Brain microvascular endothelial cell (primary cell): Measurements from ENCODE around the gene RNASE4.
"Not testable (repeated sequence)": the region's sequence is repeated elsewhere in the genome, so short reads cannot be mapped to it uniquely, and the experiment has no call there.

Source experiments
- DNase-seq: peaks from one replicate; pipeline ENCODE4 v3.0.0-alpha.2; 2020
- H3K27ac ChIP-seq: fragments of 250-450 bp; sonication (Bioruptor Pico); 2 replicates; pipeline ENCODE4 v1.5.1; 2020; ENCODE audit warnings: mild to moderate bottlenecking, moderate library complexity
- H3K27me3 ChIP-seq: fragments of 250-450 bp; sonication (Bioruptor Pico); replicated peaks from 2 replicates; pipeline ENCODE4 v1.5.1; 2020; ENCODE audit warnings: mild to moderate bottlenecking
- H3K36me3 ChIP-seq: fragments of 250-450 bp; sonication (Bioruptor Pico); replicated peaks from 2 replicates; pipeline ENCODE4 v1.5.1; 2020; ENCODE audit warnings: mild to moderate bottlenecking
- H3K4me3 ChIP-seq: 2 replicates; pipeline ENCODE4 v1.5.1; 2011; ENCODE audit warnings: low read depth, mild to moderate bottlenecking, control low read depth, low read length, moderate library complexity
- in situ Hi-C: cut with HindIII; loops from 2 replicates; pipeline ENCODE4 v1.10.0; 2017; ENCODE audit warnings: low sequenced_read_pairs, low pct_ligation_motif_present
- TF ChIP-seq, protein P1 (sequence below): IDR thresholded peaks from 2 replicates; pipeline ENCODE4 v1.5.1; 2011; ENCODE audit warnings: low read depth, mild to moderate bottlenecking, moderate library complexity, low read length, control low read depth, inconsistent platforms; ENCODE audit errors: missing control alignments

The RNASE4 gene

DNA sequence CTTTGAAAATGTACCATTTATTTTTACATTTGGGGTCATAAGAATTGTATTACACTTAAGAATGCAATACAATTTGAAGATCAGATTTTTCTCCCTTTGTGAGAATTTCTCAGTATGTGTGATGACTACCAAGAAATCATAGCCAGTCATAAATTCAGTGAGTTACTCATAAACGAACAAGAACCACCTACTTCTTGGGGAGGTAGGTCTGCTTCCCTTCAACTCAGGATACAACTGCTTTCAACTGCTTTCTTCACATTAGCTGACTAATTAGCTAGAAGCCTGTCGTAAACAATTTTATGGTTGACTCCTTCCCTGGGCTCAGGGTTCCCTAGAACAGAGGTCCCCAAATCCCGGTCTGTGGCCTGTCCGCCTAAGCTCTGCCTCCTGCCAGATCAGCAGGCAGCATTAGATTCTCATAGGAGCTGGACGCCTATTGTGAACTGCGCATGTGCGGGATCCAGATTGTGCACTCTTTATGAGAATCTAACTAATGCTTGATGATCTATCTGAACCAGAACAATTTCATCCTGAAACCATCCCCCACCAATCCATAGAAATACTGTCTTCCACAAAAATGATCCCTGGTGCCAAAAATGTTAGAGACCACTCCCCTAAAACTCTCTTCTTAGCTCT is 7.9 kb downstream of the RNASE4 start:
- H3K27ac ChIP-seq: no peak overlapping the region
- in situ Hi-C loops: no loop called here
- no peaks in the 10 kb centered on the region for H3K27me3 ChIP-seq
- no peaks in the 10 kb centered on the region for H3K36me3 ChIP-seq
- TF ChIP-seq, protein P1, sequence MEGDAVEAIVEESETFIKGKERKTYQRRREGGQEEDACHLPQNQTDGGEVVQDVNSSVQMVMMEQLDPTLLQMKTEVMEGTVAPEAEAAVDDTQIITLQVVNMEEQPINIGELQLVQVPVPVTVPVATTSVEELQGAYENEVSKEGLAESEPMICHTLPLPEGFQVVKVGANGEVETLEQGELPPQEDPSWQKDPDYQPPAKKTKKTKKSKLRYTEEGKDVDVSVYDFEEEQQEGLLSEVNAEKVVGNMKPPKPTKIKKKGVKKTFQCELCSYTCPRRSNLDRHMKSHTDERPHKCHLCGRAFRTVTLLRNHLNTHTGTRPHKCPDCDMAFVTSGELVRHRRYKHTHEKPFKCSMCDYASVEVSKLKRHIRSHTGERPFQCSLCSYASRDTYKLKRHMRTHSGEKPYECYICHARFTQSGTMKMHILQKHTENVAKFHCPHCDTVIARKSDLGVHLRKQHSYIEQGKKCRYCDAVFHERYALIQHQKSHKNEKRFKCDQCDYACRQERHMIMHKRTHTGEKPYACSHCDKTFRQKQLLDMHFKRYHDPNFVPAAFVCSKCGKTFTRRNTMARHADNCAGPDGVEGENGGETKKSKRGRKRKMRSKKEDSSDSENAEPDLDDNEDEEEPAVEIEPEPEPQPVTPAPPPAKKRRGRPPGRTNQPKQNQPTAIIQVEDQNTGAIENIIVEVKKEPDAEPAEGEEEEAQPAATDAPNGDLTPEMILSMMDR: no peak
- DNase-seq: no peak
- H3K4me3 ChIP-seq: no peak overlapping the region

DNA sequence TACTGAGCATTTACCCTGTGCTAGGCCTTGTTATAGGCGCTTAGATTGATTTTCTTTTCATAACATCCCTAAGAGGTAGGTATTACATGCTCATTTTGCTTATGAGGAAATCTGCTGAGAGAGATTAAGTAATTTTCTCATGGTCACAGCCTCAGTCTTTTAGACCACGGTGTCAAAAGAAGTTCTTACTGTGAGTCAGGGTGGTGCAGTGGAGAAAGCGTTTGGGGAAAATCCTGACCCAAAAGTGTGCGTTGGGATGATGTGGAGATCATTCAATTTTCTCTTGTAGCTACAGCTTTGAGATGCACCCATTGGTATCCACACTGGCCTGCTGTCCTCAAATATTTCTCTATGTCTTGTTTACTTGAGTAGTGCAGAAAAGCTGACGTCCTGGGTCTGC is 12.4 kb downstream of the RNASE4 start:
- in situ Hi-C loops: no loop called here
- no peak for DNase-seq
- Histone ChIP-seq H3K27ac (no peak overlapping the region), H3K27me3 (no peaks in the 10 kb centered on the region), H3K36me3 (no peaks in the 10 kb centered on the region), H3K4me3 (no peak overlapping the region)
- TF ChIP-seq, protein P1: no peak

DNA sequence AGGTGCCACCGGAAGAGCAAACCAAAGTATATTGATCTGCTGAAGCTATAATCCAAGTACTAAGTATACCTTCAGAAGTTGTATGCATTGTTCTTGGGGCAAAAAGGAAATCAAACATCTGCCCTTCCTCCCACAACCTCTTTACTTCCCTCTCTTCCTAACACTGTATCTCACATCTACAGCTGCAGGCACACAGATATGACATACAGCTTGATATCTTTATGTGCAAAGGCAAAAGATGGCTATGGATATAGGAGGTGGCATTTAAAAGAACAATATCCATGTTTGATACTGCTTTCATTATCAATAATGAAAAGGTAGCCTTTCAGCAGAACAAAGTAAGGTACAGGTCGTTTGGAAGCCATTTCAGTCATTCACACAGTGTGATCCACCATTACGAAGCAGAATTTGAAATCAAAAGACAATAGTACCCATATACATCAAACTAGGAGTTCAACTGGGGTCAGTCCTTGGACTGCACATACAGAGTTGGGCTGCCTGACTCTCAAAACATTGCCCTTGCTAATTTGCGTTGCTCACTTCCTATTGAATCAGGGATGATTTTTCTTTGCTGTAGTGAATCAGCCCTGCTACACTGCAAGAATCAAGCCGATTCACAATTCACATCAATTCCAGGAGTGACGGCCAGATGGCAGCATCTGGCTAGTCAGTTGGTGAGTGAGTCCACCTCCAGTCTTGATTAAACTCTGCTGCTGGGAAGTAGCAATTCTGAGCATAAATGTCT is 13.1 kb downstream of the RNASE4 start:
- in situ Hi-C loops: no loop called here
- Histone ChIP-seq H3K27me3 (no peaks in the 10 kb centered on the region), H3K4me3 (no peak overlapping the region), H3K27ac (no peak overlapping the region), H3K36me3 (no peaks in the 10 kb centered on the region)
- TF ChIP-seq, protein P1: peak; percentile 84
- DNase-seq: peak; percentile 78

DNA sequence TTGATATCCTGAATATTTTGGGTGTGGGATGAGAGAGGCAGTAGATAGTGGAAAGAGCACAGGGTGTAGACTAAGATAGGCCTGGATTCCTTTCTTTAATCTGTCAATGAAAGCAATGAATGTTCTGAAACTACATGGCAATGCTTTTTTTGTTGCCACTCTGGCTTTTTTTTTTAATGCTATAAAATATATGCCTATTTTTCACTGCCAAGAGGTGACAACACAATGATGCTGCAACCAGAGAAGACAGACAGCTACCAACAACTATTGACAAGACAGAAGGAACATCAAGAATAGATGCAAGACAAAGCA is 13.6 kb downstream of the RNASE4 start:
- Histone ChIP-seq H3K4me3 (no peak overlapping the region), H3K36me3 (no peaks in the 10 kb centered on the region), H3K27me3 (no peaks in the 10 kb centered on the region), H3K27ac (no peak overlapping the region)
- no peak for DNase-seq
- in situ Hi-C loops: no loop called here
- TF ChIP-seq, protein P1: no peak

DNA sequence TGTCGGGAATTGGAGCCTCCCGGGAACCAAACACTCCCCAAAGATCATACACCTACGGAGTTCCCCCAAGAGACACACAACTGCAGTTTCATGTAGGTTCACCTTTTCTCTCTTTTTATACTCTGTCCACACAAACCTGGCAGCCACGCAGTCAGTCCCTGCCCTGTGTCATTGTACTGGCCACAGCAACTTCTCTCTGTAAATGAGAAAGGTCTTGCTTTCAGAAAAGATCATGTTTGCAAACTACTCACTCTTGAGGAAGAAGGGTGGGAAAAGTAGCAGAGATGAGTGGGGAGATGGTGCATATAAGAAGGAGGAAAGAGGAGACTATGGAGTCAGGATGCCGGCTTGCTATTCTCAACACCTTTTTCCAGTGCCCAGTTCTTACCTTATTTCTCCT is 14.6 kb downstream of the RNASE4 start:
- no peak for DNase-seq
- H3K4me3 ChIP-seq: no peak overlapping the region
- TF ChIP-seq, protein P1: no peak
- in situ Hi-C loops: no loop called here
- H3K27ac ChIP-seq: no peak overlapping the region
- no peaks in the 10 kb centered on the region for H3K27me3 ChIP-seq
- H3K36me3 ChIP-seq: no peaks in the 10 kb centered on the region

DNA sequence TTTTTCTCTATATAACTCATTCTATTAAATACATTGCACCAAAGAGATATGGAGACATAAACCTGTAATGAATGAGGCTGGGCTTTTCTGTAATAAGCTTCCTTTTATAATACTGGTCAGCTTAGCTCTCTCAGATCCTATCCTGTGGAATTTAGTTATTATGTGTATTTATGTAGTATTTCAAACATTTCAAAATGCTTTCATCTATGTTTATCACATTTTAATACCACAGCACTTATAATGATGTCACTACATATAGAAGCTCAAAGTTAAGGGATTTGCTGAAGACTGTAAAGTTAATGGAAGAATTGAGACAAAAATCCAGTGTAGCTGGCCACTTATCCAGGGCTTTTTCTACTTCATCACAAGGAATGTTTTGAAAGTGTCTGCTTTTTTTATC is 15.6 kb downstream of the RNASE4 start:
- no peak overlapping the region for H3K4me3 ChIP-seq
- in situ Hi-C loops: no loop called here
- H3K27ac ChIP-seq: no peak overlapping the region
- H3K27me3 ChIP-seq: no peaks in the 10 kb centered on the region
- TF ChIP-seq, protein P1: no peak
- DNase-seq: no peak
- no peaks in the 10 kb centered on the region for H3K36me3 ChIP-seq

DNA sequence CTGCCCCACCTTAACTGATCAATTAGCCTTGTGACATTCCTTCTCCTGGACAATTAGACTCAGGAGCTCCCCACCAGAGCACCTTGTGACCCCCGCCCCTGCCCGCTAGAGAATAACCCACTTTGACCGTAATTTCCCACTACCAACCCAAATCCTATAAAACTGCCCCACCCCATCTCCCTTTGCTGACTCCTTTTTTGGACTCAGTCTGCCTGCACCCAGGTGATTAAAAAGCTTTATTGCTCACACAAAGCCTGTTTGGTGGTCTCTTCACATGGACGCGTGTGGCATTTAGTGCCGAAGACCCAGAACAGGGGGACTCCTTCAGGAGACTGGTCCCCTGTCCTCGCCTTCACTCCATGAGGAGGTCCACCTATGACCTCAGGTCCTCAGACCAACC is 16.6 kb downstream of the RNASE4 start:
- H3K4me3 ChIP-seq, H3K27ac ChIP-seq, H3K27me3 ChIP-seq, in situ Hi-C loops, DNase-seq, H3K36me3 ChIP-seq: not testable (repeated sequence)
